Urinary bladder (tissue), 4 donors: Measurements from ENCODE around the gene SLC4A4. TPM values are rescaled to one million over a fixed set of nuclear protein-coding genes. Genes with fewer than 3 reads are reported as not detected.

Source experiments
- DNase-seq: peaks from one replicate; pipeline ENCODE4 v3.0.0-alpha.2; 2015; ENCODE audit errors: extremely low spot score
- H3K27ac ChIP-seq: one replicate; pipeline ENCODE4 v1.5.1; 2013; ENCODE audit warnings: low read depth, mild to moderate bottlenecking, moderate library complexity
- H3K36me3 ChIP-seq: one replicate; pipeline ENCODE4 v1.6.1; 2013; ENCODE audit warnings: mild to moderate bottlenecking, moderate library complexity; ENCODE audit not compliant: insufficient read depth
- H3K4me1 ChIP-seq: one replicate; pipeline ENCODE4 v1.6.1; 2013; ENCODE audit warnings: mild to moderate bottlenecking, moderate library complexity; ENCODE audit not compliant: insufficient read depth
- H3K4me3 ChIP-seq: one replicate; pipeline ENCODE4 v1.5.1; 2013; ENCODE audit warnings: low read depth, low read length
- WGBS: extraction: QIAGEN DNeasy Blood & Tissue Kit; methylation state at CpG from one replicate; pipeline ENCODE4 v1.1.7; 2013; 5-methylcytosine and 5-hydroxymethylcytosine counted together
- polyA plus RNA-seq: library from polyadenylated mRNA; stranded (reverse); fragments of 200-250 nt; gene quantifications from one replicate; pipeline ENCODE4 v1.2.3, GENCODE V29; 2013
- total RNA-seq: library from RNA; depleted of rRNA; stranded (reverse); fragments of >200 nt; gene quantifications from one replicate; pipeline ENCODE4 v1.2.3, GENCODE V29; 2014
- donor health status: healthy with polysubstance abuse.
- donor health status: healthy.

The SLC4A4 gene
- total and polyA plus RNA-seq, 2 donors = 1.4 to 11.7 TPM

DNA sequence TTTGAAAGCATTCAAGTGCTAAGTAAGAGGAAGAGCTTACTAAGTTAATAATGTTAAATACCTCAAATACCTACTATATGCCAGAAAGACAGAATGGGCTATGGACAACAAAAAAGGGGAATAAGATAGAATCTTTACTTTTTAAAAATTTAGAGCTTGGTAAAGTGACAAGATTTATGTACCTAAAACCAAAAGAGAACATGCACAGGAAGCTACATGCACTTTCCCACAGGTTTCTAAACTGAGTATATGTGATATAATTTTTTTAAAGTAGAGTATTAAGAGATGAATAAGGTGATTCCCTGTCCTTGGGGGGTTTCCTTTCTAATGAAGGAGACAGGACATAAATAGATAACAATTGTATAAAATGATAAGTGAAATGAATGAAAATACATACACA is 30.7 kb downstream of the SLC4A4 start:
- H3K4me3 ChIP-seq = no peak overlapping the region
- no peak overlapping the region for H3K27ac ChIP-seq
- no peak for DNase-seq
- H3K36me3 ChIP-seq = no peaks in the 10 kb centered on the region
- no peaks in the 10 kb centered on the region for H3K4me1 ChIP-seq

DNA sequence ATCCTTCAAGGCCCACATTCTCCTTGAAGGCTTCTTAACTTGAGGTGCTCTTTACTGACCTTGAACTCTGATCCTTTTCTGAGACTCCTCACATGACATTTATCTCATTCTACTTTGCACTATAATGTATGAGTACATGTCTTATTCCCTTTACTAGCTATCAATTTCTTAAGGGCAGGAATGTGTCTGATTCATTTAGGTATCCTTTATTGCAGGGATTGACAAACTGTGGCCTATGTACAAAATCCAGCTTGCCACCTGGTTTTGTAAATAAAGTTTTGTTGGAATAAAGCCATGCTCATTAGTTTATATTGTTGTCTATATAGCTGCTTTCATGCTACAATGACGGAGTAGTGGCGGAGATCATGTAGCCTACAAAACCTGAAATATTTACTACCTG is 36.7 kb downstream of the SLC4A4 start:
- Histone ChIP-seq H3K4me3 (no peak overlapping the region), H3K27ac (no peak overlapping the region), H3K36me3 (no peaks in the 10 kb centered on the region), H3K4me1 (no peaks in the 10 kb centered on the region)
- 98% methylated on average over 2 of the region's 2 CpGs for WGBS
- DNase-seq = no peak

DNA sequence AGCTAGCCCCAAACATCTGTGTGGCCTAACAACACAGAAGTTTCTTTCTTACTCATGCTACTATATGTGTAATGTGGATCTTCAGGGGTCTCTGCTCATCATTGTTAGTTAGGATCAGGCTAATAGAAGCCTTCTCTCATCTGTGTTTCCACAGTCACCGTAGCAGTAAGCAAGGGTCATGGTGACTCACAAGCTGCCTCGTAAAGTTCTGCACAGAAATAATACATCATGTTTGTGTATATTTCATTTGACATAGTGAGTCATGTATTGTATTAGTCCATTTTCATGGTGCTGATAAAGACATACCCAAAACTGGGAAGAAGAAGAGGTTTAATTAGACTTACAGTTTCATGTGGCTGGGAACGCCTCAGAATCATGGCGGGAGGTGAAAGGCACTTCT is 38.7 kb downstream of the SLC4A4 start:
- no peaks in the 10 kb centered on the region for H3K4me1 ChIP-seq
- no peak overlapping the region for H3K4me3 ChIP-seq
- H3K36me3 ChIP-seq = no peaks in the 10 kb centered on the region
- DNase-seq = no peak
- no peak overlapping the region for H3K27ac ChIP-seq
- 47% methylated on average over 4 of the region's 4 CpGs for WGBS

DNA sequence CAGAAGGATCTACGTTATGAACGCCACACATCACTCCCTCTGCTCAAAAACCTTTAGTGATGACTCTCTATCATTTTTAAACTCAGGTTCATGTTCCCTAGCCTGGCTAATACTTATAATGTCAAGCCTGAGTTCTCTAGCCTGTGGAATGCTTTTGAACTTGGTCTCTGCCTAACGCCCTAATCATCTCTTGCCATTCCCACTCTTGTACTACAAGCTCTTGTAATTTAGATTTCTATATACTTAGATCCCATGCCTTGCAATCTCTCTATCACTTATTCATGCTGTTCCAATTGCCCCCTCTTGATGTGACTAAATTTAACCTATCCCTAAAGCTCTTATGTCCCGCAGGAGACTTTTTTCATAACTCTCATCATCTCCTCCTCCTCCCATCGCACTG is 40.3 kb downstream of the SLC4A4 start:
- Histone ChIP-seq H3K4me1 (no peaks in the 10 kb centered on the region), H3K27ac (no peak overlapping the region), H3K36me3 (no peaks in the 10 kb centered on the region), H3K4me3 (no peak overlapping the region)
- WGBS = 95% methylated on average over 5 of the region's 5 CpGs
- no peak for DNase-seq

DNA sequence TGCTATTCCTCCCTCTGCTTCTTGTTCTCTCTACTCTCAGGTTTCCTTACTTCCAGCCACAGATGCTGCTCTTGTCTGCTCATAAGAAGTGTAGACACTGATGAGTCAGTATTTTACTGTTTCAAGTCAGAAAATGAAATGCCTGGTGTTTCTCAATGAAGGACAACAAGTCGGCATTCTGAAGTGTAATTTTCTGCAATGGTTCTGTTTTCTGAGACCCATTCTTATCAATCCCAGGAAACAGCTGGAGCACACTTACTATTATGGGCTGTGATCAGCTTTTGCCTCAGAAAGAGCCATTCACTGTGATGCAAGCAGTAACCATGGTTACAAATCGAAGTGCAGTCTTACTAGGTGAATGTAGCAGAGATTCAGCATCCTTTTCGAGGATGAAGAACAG is 42.0 kb downstream of the SLC4A4 start:
- no peaks in the 10 kb centered on the region for H3K36me3 ChIP-seq
- H3K27ac ChIP-seq = no peak overlapping the region
- WGBS = 75% methylated on average over 3 of the region's 3 CpGs

DNA sequence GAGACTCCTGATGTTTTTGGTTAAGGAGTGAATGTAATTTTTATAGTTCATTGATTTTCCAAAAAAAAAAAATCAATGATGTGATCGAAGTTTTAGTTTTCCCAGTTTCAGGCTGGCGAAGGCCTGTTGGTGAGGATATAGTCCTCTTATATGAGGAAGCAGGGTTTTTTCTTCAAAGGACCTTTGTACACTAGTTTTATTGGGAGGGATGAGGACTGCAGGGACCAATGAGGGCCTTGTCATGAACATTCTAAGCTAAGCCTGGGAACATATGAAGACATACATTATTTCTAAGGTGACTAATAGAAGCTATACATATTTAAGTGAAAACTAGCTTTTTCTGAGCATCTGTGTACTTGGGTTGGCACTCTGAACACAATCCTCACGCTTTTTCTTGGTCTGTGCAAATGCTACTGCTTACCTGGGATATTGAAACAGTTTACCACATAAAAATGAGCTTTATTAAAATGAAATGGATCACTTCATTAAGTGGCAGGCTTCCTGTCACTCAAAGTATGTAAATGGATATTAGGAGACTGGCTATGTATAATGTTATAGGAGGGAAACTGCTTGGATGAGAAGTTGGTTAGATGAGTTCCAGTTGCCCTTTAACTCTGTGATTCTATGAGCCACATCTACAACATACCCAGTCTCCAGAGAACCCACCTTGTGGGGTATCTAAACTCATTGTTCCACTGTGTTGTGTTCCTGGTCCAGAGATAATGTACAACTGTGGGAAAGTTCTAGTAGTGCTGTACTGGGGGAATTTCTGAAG is 43.5 kb downstream of the SLC4A4 start:
- Histone ChIP-seq H3K4me1 (no peaks in the 10 kb centered on the region), H3K36me3 (no peaks in the 10 kb centered on the region), H3K4me3 (no peak overlapping the region), H3K27ac (no peak overlapping the region)
- no peak for DNase-seq
- 96% methylated on average over 3 of the region's 3 CpGs for WGBS

More for the DNA sequence above, 42.0 kb downstream of the SLC4A4 start:
- no peaks in the 10 kb centered on the region for H3K4me1 ChIP-seq
- DNase-seq = no peak
- no peak overlapping the region for H3K4me3 ChIP-seq

DNA sequence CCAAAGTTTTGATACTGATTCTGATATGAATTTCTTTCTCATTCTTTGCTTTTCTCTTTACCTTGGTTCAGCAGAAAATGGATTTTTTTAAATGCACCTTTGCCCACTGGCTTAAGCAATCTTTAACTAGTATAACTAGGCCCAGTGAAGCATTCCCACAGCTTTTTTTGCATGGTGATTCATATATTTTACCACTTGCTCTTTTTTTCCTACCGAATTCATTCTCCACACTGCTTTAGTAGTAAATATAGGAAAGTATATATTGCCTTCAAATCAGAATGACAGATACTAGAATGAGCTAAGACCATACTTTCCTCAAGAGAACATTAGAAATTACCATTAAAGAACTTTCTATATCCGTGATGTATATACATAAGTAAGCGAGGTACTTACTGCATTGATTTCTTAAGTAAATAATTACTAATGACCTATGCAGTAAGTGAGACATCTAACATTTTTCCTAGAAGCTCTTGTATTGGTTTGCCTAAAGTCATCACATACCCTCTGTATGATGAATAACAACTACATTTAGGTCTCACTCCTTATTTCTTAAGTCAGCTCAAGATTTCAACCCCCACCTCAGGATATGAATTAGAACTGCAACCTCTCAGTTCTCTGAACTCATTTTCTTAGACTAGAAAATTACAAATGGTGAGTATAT is 44.2 kb downstream of the SLC4A4 start:
- no peak for DNase-seq
- H3K4me1 ChIP-seq = no peaks in the 10 kb centered on the region
- H3K4me3 ChIP-seq = no peak overlapping the region
- no peaks in the 10 kb centered on the region for H3K36me3 ChIP-seq
- H3K27ac ChIP-seq = no peak overlapping the region
- WGBS = 90% methylated on average over 3 of the region's 3 CpGs

DNA sequence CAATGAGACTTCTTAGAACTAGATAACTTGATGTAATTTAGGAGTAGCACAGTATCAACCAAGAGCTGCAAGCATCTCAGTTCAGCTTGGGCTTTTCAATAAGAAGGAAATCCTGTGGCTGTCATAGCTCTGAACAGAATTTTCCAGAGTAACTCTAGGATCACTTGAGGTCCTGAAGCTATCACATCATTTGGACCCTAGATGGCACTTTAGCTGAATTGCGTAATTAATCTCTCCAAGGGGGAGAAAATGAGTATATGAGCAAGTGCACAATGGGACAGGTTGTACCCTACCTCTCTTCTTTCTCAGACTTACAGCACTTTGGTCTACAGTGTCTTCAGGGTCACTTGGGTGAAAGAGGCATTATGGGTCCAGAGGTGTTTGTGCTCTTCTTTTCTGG is 45.2 kb downstream of the SLC4A4 start:
- Histone ChIP-seq H3K4me3 (no peak overlapping the region), H3K27ac (no peak overlapping the region), H3K36me3 (no peaks in the 10 kb centered on the region), H3K4me1 (no peaks in the 10 kb centered on the region)
- WGBS = 100% methylated on average over 1 of the region's 1 CpG
- no peak for DNase-seq

DNA sequence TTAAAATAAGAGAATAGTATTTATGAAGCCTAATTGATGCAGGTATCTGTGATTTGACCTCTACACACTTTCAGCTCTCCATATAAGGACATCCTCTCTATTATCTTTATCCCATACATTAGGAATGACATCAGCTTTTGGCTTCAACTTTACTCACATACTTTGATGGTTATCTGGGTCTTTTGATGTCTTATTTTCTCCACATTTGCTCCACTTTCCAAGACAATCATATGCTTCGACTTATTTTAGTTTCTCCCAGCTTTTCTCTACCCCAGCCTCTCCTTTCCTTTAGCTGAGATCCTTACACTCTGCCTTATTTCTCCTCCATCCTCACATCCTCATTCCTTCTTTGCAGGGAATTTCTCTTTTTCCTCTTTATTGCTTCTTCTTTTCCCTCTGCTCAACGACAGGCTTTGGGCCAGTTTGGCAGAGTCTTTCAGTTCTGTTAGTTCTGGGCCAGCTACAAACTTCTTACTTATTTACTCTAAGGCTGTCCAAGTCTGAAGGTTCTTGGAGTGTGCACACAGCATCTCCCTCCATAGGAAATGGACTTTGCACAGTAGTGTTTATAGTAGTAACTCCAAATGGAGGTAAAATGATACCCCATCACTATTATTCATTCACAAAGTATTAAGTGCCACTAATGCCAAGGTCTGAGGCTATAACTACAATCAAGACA is 50.5 kb downstream of the SLC4A4 start:
- WGBS = 15% methylated on average over 2 of the region's 2 CpGs
- H3K4me3 ChIP-seq = no peak overlapping the region
- no peaks in the 10 kb centered on the region for H3K4me1 ChIP-seq
- DNase-seq = peak; percentile 46
- no peaks in the 10 kb centered on the region for H3K36me3 ChIP-seq
- H3K27ac ChIP-seq = no peak overlapping the region

DNA sequence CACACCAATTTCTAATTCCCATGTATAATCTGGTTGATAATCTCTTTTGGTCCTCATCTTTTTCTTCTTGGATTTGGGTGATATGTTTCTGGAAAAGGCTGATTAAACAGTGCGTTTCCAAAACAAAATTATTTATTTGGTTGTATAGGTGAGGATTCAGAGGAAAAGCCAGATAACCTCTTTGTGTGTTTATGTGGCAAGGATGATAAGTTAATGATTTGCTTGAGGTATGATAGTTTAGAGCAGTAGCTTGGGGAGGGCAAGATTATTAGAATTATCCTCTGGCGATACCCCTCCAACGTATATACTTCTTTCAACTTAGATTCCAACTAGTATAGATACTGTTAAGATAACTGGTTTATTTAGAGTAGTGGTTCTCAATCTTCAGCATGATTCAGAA is 53.3 kb downstream of the SLC4A4 start:
- Histone ChIP-seq H3K27ac (no peak overlapping the region), H3K4me3 (no peak overlapping the region), H3K4me1 (no peaks in the 10 kb centered on the region), H3K36me3 (no peaks in the 10 kb centered on the region)
- WGBS = 94% methylated on average over 3 of the region's 3 CpGs
- DNase-seq = no peak

DNA sequence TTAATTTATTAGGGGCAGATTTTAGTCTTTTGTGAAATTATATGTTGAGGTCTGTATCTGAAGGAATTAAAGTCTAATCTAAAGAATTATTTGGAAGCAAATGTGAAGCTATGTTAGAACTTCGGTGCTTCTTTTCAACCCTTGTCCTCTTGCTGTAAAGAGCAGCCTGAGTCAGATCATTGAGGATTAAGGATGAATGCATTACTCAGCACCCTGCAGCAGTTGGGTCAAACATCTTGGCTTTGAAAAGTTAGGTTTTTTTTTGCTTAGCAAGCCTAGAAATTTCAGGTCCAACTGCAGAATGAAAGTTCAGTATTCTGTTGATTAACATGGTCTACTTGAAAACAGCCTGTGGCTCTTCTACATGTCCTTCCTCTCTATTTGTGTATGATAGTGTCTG is 57.6 kb downstream of the SLC4A4 start:
- no peak overlapping the region for H3K27ac ChIP-seq
- no peaks in the 10 kb centered on the region for H3K36me3 ChIP-seq
- no peak for DNase-seq
- WGBS = 36% methylated on average over 1 of the region's 1 CpG
- no peak overlapping the region for H3K4me3 ChIP-seq
- H3K4me1 ChIP-seq = no peaks in the 10 kb centered on the region

DNA sequence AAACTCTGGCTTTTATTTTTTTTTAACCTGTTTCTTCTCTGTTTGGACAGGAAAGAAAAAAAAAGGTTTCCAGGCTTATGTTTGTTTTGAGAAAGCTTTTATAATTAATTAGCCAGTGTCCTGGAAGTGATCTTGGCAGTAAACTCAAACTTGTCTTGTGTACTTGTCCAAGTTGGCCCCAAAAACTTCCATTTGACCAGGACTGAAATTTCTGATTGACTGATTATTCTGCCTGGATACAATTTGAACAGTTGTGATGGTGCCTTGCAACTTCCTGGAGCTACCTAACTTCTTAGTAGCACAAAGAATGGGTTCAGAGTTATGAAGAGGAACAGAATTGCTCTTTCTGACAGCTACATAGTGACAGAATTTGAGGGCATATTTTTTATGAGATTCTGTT is 62.0 kb downstream of the SLC4A4 start:
- DNase-seq = no peak
- no peak overlapping the region for H3K4me3 ChIP-seq
- no peaks in the 10 kb centered on the region for H3K36me3 ChIP-seq
- no peaks in the 10 kb centered on the region for H3K4me1 ChIP-seq
- no peak overlapping the region for H3K27ac ChIP-seq

DNA sequence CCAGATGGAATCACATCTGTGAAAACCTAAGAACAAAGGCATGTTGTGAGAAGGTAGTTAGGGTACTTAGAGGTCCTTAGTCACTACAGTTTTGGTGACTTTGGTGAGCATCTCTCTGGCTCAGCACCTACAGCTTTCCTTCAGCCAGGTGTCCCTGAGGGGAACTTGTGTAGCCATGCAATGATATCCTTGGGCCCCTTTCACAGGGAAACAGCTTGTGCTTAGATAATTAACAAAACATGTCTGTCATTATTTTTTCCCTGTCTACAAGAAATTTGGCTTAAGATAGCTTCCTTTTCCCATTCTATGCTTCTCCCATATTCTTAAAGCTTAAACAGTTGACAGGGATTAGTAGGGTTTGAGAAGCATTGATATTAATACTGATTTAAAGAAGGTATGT is 63.8 kb downstream of the SLC4A4 start:
- no peak overlapping the region for H3K27ac ChIP-seq
- no peak for DNase-seq
- no peak overlapping the region for H3K4me3 ChIP-seq
- H3K4me1 ChIP-seq = no peaks in the 10 kb centered on the region
- H3K36me3 ChIP-seq = no peaks in the 10 kb centered on the region

DNA sequence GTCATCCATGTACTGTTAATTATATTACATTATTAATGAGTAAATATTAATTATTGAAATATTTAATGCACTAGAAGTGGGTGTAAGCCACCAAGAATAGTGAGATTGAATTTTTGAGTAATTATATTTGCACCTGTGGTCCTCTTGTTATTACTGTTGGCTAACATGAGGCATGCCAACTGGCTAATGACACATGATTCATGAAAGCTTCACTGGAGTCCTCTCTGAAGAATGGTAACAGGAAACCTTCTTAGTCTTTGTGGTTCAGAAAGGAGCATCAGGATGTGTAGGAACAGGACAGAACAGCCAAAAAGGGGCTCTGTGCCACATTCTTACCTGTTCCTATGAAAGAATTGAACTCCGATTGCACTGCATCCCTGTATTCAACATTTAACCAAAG is 65.2 kb downstream of the SLC4A4 start:
- H3K4me1 ChIP-seq = no peaks in the 10 kb centered on the region
- 97% methylated on average over 1 of the region's 1 CpG for WGBS

More for the DNA sequence above, 65.2 kb downstream of the SLC4A4 start:
- no peak for DNase-seq
- no peak overlapping the region for H3K4me3 ChIP-seq
- no peak overlapping the region for H3K27ac ChIP-seq
- no peaks in the 10 kb centered on the region for H3K36me3 ChIP-seq
